Trophoblast cell (in vitro differentiated cells and primary cell): ENCODE data around the gene PEX12.

ENCODE experiments used
- DNase-seq, 2 donors: peaks; one replicate each; pipeline ENCODE4 v3.0.0-alpha.2; 2016
- H2AFZ ChIP-seq: 2 replicates; pipeline ENCODE4 v1.6.1; 2013; ENCODE audit warnings: low read length, moderate library complexity, mild to moderate bottlenecking; ENCODE audit not compliant: insufficient read depth, poor library complexity
- H2AK5ac ChIP-seq: 2 replicates; pipeline ENCODE4 v1.6.1; 2013; ENCODE audit warnings: mild to moderate bottlenecking, low read length
- H2BK120ac ChIP-seq: 2 replicates; pipeline ENCODE4 v1.6.1; 2013; ENCODE audit warnings: low read length, mild to moderate bottlenecking, moderate library complexity; ENCODE audit not compliant: insufficient read depth, poor library complexity
- H2BK12ac ChIP-seq: 2 replicates; pipeline ENCODE4 v1.6.1; 2013; ENCODE audit warnings: mild to moderate bottlenecking, low read length, moderate library complexity
- H2BK5ac ChIP-seq: 2 replicates; pipeline ENCODE4 v1.6.1; 2013; ENCODE audit warnings: low read length, low read depth, moderate library complexity, mild to moderate bottlenecking; ENCODE audit not compliant: poor library complexity
- H3K14ac ChIP-seq: 2 replicates; pipeline ENCODE4 v1.6.1; 2013; ENCODE audit warnings: mild to moderate bottlenecking, low read length
- H3K18ac ChIP-seq: 2 replicates; pipeline ENCODE4 v1.6.1; 2013; ENCODE audit warnings: mild to moderate bottlenecking, low read length
- H3K23ac ChIP-seq: 2 replicates; pipeline ENCODE4 v1.6.1; 2013; ENCODE audit warnings: low read length
- H3K27ac ChIP-seq: 2 replicates; pipeline ENCODE4 v1.5.1; 2013; ENCODE audit warnings: low read depth, mild to moderate bottlenecking, inconsistent platforms, low read length, moderate library complexity
- H3K27me3 ChIP-seq: 2 replicates; pipeline ENCODE4 v1.6.1; 2013; ENCODE audit warnings: inconsistent platforms, mild to moderate bottlenecking, low read length, moderate library complexity; ENCODE audit not compliant: insufficient read depth
- H3K36me3 ChIP-seq, 2 experiments: 1 replicate in 1 of 2; 2 replicates in 1 of 2; pipeline ENCODE4 v1.6.1; 2013; ENCODE audit warnings: low read length in 2 of 2, mild to moderate bottlenecking in 2 of 2, moderate library complexity in 1 of 2; ENCODE audit not compliant: insufficient read depth in 2 of 2, control insufficient read depth in 1 of 2
- H3K4ac ChIP-seq: 2 replicates; pipeline ENCODE4 v1.6.1; 2013; ENCODE audit warnings: low read depth, mild to moderate bottlenecking, low read length, moderate library complexity
- H3K4me1 ChIP-seq, 2 experiments: 1 replicate in 1 of 2; 2 replicates in 1 of 2; pipeline ENCODE4 v1.6.1; 2013; ENCODE audit warnings: low read length in 2 of 2, mild to moderate bottlenecking in 2 of 2, moderate library complexity in 1 of 2; ENCODE audit not compliant: insufficient read depth in 2 of 2, control insufficient read depth in 1 of 2
- H3K4me2 ChIP-seq: 2 replicates; pipeline ENCODE4 v1.6.1; 2013; ENCODE audit warnings: inconsistent platforms, mild to moderate bottlenecking, low read length, moderate library complexity
- H3K4me3 ChIP-seq: 2 replicates; pipeline ENCODE4 v1.5.1; 2013; ENCODE audit warnings: mild to moderate bottlenecking, low read depth, low read length, inconsistent platforms
- H3K79me1 ChIP-seq: one replicate; pipeline ENCODE4 v1.6.1; 2013; ENCODE audit warnings: low read length
- H3K79me2 ChIP-seq: 2 replicates; pipeline ENCODE4 v1.6.1; 2013; ENCODE audit warnings: low read length, mild to moderate bottlenecking; ENCODE audit not compliant: control insufficient read depth, insufficient read depth, poor library complexity
- H3K9ac ChIP-seq: 2 replicates; pipeline ENCODE4 v1.6.1; 2013; ENCODE audit warnings: mild to moderate bottlenecking, low read length
- H3K9me3 ChIP-seq: 2 replicates; pipeline ENCODE4 v1.6.1; 2013; ENCODE audit warnings: low read depth, mild to moderate bottlenecking, control low read depth, inconsistent platforms, low read length; ENCODE audit not compliant: insufficient read depth
- H4K12ac ChIP-seq: 2 replicates; pipeline ENCODE4 v1.6.1; 2013; ENCODE audit warnings: low read depth, mild to moderate bottlenecking, low read length, moderate library complexity
- H4K8ac ChIP-seq: 2 replicates; pipeline ENCODE4 v1.6.1; 2013; ENCODE audit warnings: low read depth, mild to moderate bottlenecking, low read length, moderate library complexity
- H4K91ac ChIP-seq: one replicate; pipeline ENCODE4 v1.6.1; 2013; ENCODE audit warnings: low read depth, mild to moderate bottlenecking, low read length, moderate library complexity
- WGBS: extraction: QIAGEN DNeasy Blood & Tissue Kit; methylation state at CpG from one replicate; pipeline ENCODE4 v1.1.7; 2013; ENCODE audit warnings: missing lambda C conversion rate; ENCODE audit not compliant: insufficient read length, insufficient coverage; ENCODE audit errors: extremely low coverage; 5-methylcytosine and 5-hydroxymethylcytosine counted together

The PEX12 gene

GRCh38 chr17:35578929-35579432, 610 bp upstream of the PEX12 start:
- peaks cover 10% of the 10 kb centered on the region for H3K79me1 ChIP-seq
- no peak for DNase-seq
- H3K27me3 ChIP-seq = no peaks in the 10 kb centered on the region
- no peak overlapping the region for H3K23ac ChIP-seq
- H4K8ac ChIP-seq = peak overlapping the region; percentile 99
- peak overlapping the region; percentile 97 for H3K9ac ChIP-seq
- H3K4me3 ChIP-seq = peak overlapping the region; percentile 89
- no peaks in the 10 kb centered on the region for H3K9me3 ChIP-seq
- H2BK5ac ChIP-seq = peak overlapping the region; percentile 81
- H3K4ac ChIP-seq = peak overlapping the region; percentile 89
- H3K36me3 ChIP-seq = peaks cover 1 to 5% of the 10 kb centered on the region in 2 experiments
- H3K27ac ChIP-seq = peak overlapping the region; percentile 64
- peak overlapping the region; percentile 89 for H2AFZ ChIP-seq
- no peak overlapping the region for H2AK5ac ChIP-seq
- peak overlapping the region; percentile 75 for H4K91ac ChIP-seq
- no peak overlapping the region for H2BK12ac ChIP-seq
- peak overlapping the region; percentile 93 for H3K14ac ChIP-seq
- peak overlapping the region; percentile 90 for H3K18ac ChIP-seq
- H4K12ac ChIP-seq = peak overlapping the region; percentile 95
- H3K4me1 ChIP-seq = peaks cover 3 to 6% of the 10 kb centered on the region in 2 experiments
- WGBS = no CpG with 5 or more reads among the region's 11 CpGs
- H2BK120ac ChIP-seq = peak overlapping the region; percentile 79
- H3K79me2 ChIP-seq = peaks cover 7% of the 10 kb centered on the region
- H3K4me2 ChIP-seq = peak overlapping the region; percentile 95

- WGBS = no CpG with 5 or more reads among the region's 8 CpGs
- no peak overlapping the region for H2BK12ac ChIP-seq
- no peak overlapping the region for H3K23ac ChIP-seq
- H3K4me1 ChIP-seq = peaks cover 3 to 6% of the 10 kb centered on the region in 2 experiments
- peak overlapping the region; percentile 70 for H2BK5ac ChIP-seq
- DNase-seq = peak in 1 of 2 donors; percentile 21
- H3K79me2 ChIP-seq = peaks cover 7% of the 10 kb centered on the region
- peak overlapping the region; percentile 97 for H3K9ac ChIP-seq
- peak overlapping the region; percentile 99 for H2AFZ ChIP-seq
- no peaks in the 10 kb centered on the region for H3K9me3 ChIP-seq
- H2AK5ac ChIP-seq = peak overlapping the region; percentile 91
- peak overlapping the region; percentile 69 for H4K91ac ChIP-seq
- peak overlapping the region; percentile 84 for H2BK120ac ChIP-seq
- no peaks in the 10 kb centered on the region for H3K27me3 ChIP-seq
- peak overlapping the region; percentile 71 for H3K14ac ChIP-seq
- peak overlapping the region; percentile 82 for H3K18ac ChIP-seq
- peak overlapping the region; percentile 89 for H3K4me3 ChIP-seq
- H3K4ac ChIP-seq = peak overlapping the region; percentile 42
- H3K27ac ChIP-seq = no peak overlapping the region
- peak overlapping the region; percentile 95 for H3K4me2 ChIP-seq
- peaks cover 10% of the 10 kb centered on the region for H3K79me1 ChIP-seq
- H4K8ac ChIP-seq = peak overlapping the region; percentile 96
- peaks cover 4 to 7% of the 10 kb centered on the region in 2 experiments for H3K36me3 ChIP-seq
- peak overlapping the region; percentile 89 for H4K12ac ChIP-seq
Measured at GRCh38 chr17:35577830-35578196, 558 bp downstream of the PEX12 start.

DNA sequence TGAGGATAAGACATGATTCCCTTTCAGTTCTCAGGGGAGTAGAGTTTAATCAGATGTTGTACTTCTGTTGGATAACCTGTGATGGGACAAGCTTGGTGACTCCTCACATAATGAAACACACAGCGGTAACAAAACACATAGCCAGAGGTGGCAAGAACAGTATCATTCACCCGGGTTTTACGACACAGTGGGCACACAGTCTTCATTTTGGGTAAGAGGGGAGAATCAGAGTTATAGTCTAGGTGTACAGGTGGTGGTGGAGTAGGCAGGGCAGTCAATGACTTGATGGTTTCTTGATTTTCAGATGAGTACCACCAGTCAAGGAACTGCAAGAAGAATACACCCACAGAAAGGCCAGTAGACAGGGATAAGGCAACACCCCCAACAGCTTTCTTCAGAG, 2.6 kb downstream of the PEX12 start:
- H3K4ac ChIP-seq = no peak overlapping the region

GRCh38 chr17:35569405-35569804, 9.0 kb downstream of the PEX12 start:
- WGBS = no CpG with 5 or more reads among the region's 2 CpGs
- H3K36me3 ChIP-seq = peaks cover 3 to 7% of the 10 kb centered on the region in 2 experiments

More for the DNA sequence above, 2.6 kb downstream of the PEX12 start:
- no peak overlapping the region for H3K23ac ChIP-seq
- peaks cover 7% of the 10 kb centered on the region in 2 experiments for H3K36me3 ChIP-seq
- no peaks in the 10 kb centered on the region for H3K27me3 ChIP-seq
- no peak overlapping the region for H3K4me2 ChIP-seq
- H3K4me3 ChIP-seq = no peak overlapping the region
- H3K27ac ChIP-seq = no peak overlapping the region
- no peak overlapping the region for H2BK5ac ChIP-seq
- H3K79me1 ChIP-seq = peaks cover 10% of the 10 kb centered on the region
- no peak overlapping the region for H2AK5ac ChIP-seq
- no peaks in the 10 kb centered on the region for H3K9me3 ChIP-seq
- no peak overlapping the region for H4K91ac ChIP-seq
- H3K18ac ChIP-seq = no peak overlapping the region
- peaks cover 3 to 6% of the 10 kb centered on the region in 2 experiments for H3K4me1 ChIP-seq
- H3K14ac ChIP-seq = no peak overlapping the region
- H3K9ac ChIP-seq = no peak overlapping the region
- H2BK120ac ChIP-seq = no peak overlapping the region
- peaks cover 7% of the 10 kb centered on the region for H3K79me2 ChIP-seq
- no peak overlapping the region for H2AFZ ChIP-seq
- no peak overlapping the region for H4K12ac ChIP-seq
- no peak overlapping the region for H2BK12ac ChIP-seq
- WGBS = no CpG with 5 or more reads among the region's 3 CpGs
- DNase-seq = no peak
- no peak overlapping the region for H4K8ac ChIP-seq

More at GRCh38 chr17:35569405-35569804, 9.0 kb downstream of the PEX12 start:
- peaks cover 8% of the 10 kb centered on the region for H3K79me2 ChIP-seq
- no peak overlapping the region for H3K23ac ChIP-seq
- no peak overlapping the region for H4K8ac ChIP-seq
- peak overlapping the region; percentile 86 for H3K4ac ChIP-seq
- H3K14ac ChIP-seq = no peak overlapping the region
- H2BK12ac ChIP-seq = no peak overlapping the region
- H2BK120ac ChIP-seq = no peak overlapping the region
- peaks cover 6% of the 10 kb centered on the region for H3K79me1 ChIP-seq
- no peak overlapping the region for H3K9ac ChIP-seq
- H3K4me2 ChIP-seq = no peak overlapping the region
- H3K27me3 ChIP-seq = no peaks in the 10 kb centered on the region
- H2AK5ac ChIP-seq = no peak overlapping the region
- DNase-seq = no peak
- no peak overlapping the region for H3K4me3 ChIP-seq
- H4K12ac ChIP-seq = no peak overlapping the region
- no peak overlapping the region for H3K18ac ChIP-seq
- no peak overlapping the region for H2AFZ ChIP-seq
- no peak overlapping the region for H2BK5ac ChIP-seq
- no peaks in the 10 kb centered on the region for H3K9me3 ChIP-seq
- H3K27ac ChIP-seq = no peak overlapping the region
- no peak overlapping the region for H4K91ac ChIP-seq
- peaks cover 3 to 7% of the 10 kb centered on the region in 2 experiments for H3K4me1 ChIP-seq
